ENCODE measurements around the gene SNAP91.
"Not testable (repeated sequence)": the region's sequence is repeated elsewhere in the genome, so short reads cannot be mapped to it uniquely, and the experiment has no call there.

SNAP91 gene

DNA sequence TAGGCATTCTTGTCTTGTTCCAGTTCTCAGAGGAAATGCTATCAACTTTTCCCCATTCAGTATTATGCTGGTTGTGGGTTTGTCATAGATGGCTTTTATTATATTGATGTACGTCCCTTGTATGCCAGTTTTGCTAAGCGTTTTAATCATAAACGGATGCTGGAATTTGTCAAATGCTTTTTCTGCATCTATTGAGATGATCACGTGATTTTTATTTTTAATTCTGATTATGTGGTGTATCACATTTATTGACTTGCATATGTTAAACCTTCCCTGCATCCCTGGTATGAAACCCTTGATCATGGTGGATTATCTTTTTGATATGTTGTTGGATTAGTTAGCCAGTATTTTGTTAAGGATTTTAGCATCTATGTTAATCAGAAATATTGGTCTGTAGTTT is 79.0 kb downstream of the SNAP91 start:
- DNase-seq, result not testable (repeated sequence)

DNA sequence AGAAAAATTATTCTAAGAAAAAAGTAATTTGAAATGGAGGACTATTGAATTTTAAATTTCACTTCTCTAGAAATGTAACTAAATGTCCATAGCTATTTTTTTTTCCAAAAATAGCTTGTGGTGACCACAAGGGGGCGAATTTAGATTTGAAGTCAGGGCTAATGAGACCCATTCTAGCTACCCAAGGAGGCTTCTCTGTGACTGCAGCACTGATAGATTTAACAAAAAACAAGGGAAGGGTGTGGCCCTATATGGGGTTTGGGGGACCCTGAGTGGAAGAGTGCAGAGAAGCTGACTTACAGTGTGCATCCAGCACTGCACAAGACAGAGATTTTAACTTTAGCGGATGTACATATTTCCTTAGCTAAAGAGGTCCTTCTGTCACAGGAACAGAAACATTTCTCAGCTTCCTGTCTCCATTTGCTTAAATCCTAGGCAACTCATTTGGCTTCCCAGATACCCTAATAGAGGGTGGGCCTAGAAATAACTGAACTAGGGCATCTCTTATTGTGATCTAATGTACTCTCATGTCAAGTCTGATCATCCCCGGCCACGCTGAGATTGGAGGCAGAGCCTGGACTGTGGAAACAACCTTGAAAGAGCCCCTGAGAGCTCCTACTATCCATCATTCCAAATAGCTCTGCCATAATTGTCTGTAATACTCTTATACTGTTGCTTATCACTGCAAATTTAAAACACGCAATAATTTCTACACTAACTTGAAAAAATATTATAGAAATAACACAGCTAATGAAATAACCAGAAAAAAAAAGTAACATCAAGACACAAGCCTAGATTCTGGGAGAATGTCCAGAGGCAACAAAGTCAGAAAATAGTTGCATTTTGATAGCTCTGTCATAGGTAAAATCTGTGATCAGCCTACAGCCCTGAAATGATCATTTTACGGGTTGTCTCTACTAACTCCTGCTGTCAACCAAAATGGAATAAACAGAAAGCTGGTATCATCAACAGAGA is 93.6 kb downstream of the SNAP91 start:
- no peak for DNase-seq

DNA sequence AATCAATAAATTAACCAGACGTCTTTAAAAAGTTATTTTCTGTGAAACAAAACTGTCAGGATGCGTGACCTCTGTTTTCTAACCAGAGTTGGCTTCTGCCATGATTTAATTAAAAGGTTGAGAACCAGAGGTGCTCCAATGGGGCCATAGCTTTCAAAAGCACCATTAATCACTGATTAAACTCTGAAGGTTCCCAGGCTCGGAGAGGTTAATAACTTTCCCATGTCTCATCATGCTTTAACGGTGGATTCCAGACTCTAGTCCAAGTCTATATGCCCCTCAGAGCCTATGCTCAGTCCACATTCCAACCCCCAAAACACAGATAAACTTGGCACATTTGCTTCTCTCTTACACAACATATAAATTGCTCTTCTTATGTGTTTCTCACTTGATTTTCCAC is 95.5 kb downstream of the SNAP91 start:
- DNase-seq, result no peak

DNA sequence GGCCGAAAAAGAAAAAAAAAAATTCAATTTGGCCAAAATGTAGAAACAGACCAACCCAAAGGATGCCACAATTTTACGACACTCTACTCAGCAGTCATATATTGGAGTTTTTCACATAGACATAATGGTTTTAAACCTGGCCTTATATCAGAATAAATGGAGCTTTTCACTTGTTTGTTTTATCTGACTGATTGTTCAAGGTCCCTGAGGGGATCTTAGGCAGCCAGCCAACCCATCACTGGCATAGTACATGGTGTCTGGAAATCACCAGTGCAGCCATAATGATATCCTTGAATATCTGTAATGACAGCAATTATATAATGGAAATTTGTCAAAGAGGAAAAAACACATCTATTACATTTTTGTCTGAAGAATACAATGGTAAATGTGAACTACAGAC is 99.7 kb downstream of the SNAP91 start:
- DNase-seq, result no peak

DNA sequence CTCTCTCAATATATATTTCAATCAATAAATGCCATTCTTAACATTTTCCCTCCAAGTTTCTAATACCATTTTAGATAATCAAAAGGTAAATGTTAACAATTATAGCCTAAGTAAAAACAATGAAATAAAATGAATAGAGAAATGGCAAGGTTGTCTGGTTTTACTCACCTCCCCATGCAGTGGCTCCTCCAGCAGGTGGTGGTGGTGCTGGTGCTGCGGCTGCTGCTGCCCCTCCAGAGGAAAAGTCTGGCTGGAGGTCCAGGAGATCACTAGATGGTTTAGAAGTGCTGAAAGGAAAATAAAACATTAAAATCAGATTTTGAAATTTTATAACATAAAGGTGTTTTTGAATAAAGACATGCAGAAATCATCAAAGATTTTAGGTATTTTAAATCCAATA is 103.4 kb downstream of the SNAP91 start:
- DNase-seq, result no peak

DNA sequence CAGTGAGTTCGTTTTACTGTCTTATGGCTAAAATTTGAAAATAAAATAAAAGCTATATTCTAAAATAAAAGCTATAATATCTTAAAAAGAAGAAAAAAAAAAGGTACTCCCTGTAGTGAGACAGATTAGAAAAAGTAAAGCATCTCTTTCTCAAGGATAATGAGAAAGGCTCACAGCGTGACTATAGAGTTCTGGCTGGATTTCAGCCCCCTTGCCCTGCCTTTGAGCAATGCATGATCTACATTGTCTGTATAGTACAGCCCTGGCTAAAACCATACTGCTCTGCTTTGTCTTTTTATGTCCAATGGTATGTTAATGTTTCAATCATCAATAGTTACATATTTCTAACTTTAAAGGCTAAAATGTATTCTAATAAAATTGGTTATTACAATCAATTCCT is 105.3 kb downstream of the SNAP91 start:
- no peak for DNase-seq

DNA sequence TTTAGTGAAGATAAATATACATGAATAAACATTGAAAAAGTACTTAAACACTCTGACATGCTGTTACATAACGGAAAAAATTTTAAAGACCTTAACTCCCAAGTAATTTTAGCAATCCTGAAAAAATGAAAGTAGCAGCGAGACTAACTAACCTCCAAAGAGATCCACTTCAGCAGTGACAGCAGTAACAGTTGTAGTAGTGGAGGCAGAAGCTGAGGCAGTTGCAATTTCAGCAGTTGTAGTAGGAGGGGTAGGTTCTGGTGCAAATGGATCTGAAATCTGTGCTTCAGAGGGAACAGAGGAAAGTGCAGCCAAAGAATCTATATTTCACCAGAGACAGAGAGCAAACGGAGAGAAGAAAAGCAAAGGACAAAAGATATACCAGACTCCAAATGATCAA is 107.8 kb downstream of the SNAP91 start:
- DNase-seq, result no peak

DNA sequence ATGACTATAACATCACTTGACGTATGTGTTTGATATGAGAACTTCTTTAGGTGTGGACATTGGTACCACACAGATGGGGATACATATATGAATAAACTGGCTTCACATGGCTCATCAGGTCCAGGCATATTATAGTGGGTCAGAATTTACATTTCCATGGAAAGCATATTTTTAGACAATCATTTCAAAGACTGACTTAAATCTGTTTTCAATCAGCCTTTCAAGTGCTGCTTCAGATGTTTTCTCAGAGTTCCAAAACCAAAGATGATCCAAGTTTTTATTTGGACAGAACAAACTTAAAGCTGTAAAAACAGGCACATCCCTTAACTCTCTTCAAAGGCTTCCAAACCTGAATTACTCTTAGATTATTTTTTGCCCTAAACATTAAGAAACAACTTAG is 108.4 kb downstream of the SNAP91 start:
- DNase-seq, result no peak

DNA sequence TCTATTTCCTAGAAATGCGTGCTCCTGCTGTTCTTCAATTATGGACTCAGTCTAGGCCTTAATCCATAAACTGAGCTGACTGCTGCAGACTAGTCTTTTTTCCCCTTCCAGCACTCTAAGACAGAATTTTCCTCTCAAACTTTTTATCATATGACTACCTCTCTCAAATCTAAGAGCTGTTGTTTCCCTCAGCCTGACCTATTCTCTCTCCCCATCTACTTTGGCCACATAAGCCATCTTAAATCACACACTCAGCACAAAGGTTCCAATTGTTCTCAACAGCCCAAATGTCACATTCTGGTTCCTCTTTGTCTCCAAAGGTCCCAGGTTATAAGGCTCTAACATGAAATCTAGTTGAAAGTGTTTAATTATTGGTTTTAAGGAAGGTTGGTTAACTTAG is 111.4 kb downstream of the SNAP91 start:
- DNase-seq, result no peak

DNA sequence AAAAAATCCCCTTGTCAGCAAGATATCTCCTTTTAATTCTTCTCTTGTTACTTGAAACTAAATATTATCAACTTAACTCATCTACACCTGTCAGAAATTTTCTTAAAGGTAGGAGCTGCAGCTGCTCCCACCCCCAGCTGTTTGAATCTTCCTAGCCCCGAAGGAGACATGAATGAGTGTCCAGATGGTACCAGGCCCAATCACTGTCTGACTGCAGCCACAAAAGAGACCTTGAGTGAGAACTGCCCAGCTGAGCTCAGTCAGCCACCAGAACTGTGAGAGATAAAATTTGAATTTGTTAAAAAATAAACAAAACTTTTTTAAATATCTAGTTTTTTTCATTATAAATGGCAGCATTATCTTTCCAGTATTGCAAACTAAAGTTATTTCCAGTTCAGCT is 111.8 kb downstream of the SNAP91 start:
- no peak for DNase-seq

DNA sequence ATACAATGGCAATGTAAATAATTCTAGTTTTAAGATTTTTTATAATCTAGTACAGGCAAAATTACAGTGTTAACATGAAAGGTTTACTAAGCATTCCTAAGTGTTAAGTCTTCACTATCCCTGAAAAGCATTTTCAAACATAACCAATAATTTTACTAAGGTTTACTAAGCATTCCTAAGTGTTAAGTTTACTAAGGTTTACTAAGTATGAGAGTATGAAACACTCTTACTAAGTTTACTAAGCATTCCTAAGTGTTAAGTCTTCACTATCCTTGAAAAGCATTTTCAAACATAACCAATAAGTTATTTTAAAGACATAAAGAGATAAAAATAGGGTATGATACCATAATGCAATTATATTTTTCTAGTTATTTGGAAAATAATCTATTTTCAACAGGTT is 114.0 kb downstream of the SNAP91 start:
- DNase-seq, result no peak

DNA sequence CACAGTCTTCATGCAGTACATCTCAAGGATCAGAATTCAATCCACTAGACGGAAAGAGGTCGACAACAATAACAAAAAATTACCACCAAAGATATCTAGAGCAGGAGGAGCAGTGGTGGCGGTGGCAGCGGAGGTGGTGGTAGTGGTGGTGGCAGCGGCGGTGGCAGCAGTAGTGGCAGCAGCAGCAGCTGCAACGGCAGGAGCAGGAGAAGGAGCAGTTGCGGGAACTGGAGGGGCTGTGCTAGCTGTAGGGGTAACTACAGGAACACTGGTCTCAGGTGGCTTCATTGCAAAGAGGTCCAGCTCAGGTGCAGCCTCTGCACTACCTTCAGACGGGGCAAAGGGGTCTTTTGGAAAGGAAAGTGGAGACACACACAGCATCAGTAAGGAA is 115.5 kb downstream of the SNAP91 start:
- DNase-seq, result no peak

DNA sequence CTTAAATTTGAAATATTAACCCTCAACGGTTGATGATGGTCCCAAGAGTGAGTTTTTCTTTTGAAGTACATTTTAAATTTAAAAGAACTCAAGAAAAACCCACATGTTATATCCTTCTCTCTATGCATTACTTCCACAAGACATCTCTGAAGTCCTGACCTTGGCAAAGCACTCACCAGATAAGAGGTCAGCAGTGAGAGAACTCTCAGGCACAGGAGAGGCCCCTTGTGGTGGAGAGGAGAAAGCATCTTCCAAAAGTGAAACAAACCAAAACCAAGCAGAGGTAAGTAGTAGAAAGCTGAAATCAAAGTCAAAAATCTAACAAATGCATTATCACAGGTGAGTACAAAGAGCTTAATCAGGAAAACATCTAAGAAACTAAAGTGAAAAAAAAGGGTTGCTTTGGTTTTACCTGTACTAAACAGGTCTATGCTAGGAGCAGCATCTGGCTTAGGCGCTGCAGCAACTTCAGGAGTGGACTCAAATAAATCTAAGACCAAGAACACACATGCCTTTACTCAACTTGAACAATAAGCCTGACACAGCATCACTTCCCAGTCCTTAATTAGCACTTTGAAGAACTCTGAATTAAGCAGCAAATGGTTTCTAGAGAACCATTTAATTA is 116.0 kb downstream of the SNAP91 start:
- no peak for DNase-seq

DNA sequence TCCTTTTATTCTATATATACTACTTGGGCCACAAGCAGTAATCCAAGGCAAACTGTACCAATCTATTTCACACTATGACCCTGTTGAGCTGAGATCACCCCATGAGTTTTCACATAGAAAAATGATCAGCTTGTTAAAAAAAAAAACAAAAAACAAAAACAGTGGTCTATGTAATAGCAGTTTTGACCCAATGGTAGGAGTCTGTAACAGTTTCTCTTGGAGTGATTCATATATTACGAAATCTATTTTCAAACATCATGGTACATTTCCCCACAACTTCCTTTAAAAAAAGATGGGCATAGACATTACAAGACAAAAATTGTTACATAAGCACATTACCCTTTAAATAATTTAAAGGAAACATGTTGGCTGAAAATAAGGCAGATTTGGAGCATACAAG is 118.5 kb downstream of the SNAP91 start:
- DNase-seq, result no peak

DNA sequence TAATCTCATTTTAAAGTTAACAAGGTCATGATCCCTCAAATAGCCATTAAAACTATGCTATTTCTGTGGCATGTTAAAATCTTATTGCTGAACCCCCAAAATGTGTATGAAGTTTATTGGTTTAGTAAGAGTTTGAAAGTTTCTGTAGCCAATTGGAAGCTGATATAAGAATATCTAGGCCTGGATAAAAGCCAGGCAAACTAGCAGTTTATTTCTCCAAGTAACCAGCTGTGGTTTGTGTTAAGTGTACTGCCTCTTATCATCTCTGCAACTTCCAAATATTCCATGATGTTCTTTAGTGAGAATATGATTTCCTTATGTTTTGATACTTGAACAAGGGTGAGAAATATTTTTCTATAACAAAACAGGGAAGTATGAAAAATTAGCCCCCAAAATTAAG is 119.8 kb downstream of the SNAP91 start:
- DNase-seq, result no peak

DNA sequence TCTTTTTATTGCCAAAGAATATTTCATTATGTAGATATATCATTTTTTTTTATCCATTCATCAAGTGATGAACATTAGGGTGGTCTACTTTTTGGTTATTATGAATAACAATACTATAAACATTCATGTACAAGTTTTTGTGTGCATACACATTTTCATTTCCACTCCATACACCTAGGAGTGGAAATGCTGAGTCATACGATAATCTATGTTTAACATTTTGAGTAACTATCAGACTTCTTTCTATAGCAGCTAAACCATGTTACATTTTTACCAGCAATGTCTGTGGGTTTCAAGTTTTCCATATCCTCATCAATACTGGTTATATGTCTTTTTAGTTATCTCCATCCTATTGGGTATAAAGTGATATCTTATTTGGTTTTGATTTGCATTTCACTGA is 130.8 kb downstream of the SNAP91 start:
- no peak for DNase-seq

DNA sequence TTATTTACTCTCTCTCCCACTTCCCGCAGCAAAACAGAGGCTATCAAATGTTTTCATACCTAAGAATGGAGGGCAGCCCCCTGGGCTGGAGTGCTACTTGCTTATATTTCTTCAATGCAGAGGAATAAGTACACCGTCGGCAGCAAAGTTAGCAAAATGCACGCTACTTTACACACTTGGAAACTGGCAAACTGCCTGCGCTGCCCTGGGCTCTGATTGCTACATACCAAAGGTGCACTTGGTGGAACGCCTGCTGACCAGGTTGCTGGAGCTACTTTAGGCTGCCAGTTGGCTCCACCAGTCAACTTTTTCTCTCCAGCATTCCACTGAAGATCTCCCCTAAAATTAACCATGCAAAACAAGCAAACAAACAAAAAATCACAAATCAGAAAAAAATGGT is 134.1 kb downstream of the SNAP91 start:
- DNase-seq, result no peak

DNA sequence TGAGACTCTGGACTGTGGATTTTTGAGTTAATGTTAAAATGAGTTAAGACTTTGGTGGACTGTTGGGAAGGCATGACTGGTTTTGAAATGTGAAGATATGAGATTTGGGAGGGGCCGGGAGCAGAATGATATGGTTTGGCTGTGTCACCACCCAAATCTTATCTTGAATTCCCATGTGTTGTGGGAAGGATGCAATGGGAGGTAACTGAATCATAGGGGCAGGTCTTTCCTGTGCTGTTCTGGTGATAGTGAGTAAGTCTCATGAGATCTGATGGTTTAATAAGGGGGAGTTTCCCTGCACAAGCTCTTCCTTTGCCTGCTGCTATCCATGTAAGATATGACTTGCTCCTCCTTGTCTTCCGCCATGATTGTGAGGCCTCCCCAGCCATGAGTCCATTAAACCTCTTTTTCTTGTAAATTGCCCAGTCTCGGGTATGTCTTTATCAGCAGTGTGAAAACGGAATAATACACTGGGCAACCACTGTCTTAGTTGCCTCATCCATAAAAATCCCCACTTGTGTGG is 137.2 kb downstream of the SNAP91 start:
- not testable (repeated sequence) for DNase-seq

DNA sequence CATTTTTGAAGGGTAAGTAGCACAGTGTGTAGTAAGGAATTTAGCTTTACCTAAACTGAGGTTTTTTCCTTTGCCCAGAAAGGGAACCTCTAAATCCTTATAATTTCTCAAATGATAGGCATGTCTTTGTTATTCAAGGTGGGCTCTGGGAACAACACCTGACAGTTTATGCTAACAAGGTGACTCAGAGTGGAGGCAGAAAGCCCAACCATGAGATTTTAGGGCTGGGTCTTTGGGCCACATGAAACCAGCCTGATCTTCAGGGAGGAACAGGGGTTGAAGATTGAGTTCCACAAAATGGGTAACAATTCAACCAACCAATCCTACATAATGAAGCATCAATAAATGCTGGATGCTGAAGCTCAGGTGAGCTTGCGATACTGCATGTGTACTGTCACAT is 149.9 kb downstream of the SNAP91 start:
- DNase-seq, result no peak

DNA sequence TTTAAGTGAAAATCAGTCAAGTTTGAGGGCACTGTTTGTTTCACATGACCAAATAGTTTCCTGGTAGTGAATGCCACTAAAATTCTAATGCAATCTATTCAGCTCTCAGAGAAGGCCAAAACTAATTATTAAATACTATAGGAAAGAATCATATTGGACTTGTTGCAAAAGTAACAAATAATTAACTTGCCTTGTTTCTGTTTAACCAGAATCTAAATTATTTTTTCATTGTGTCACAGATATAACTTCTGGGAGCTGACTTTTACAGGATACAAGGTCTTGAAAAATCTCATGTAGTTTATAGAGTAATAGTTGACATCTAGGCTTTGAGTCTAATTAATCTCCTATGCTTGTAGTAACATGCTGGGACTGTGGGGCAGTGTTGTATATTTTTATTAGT is 152.0 kb downstream of the SNAP91 start:
- DNase-seq, result no peak

DNA sequence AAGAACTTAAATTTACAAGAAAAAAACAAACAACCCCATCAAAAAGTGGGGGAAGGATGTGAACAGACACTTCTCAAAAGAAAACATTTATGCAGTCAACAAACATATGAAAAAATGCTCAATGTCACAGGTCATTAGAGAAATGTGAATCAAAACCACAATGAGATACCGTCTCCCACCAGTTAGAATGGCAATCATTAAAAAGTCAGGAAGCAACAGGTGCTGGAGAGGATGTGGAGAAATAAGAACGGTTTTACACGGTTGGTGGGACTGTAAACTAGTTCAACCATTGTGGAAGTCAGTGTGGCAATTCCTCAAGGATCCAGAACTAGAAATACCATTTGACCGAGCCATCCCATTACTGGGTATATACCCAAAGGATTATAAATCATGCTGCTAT is 157.2 kb downstream of the SNAP91 start:
- not testable (repeated sequence) for DNase-seq

DNA sequence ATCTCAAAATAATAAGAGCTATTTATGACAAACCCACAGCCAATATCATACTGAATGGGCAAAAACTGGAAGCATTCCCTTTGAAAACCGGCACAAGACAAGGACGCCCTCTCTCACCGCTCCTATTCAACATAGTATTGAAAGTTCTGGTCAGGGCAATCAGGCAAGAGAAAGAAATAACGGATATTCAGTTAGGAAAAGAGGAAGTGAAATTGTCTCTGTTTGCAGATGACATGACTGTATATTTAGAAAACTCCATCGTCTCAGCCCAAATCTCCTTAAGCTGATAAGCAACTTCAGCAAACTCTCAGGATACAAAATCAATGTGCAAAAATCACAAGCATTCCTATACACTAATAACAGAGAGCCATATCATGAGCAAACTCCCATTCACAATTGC is 158.4 kb downstream of the SNAP91 start:
- not testable (repeated sequence) for DNase-seq

DNA sequence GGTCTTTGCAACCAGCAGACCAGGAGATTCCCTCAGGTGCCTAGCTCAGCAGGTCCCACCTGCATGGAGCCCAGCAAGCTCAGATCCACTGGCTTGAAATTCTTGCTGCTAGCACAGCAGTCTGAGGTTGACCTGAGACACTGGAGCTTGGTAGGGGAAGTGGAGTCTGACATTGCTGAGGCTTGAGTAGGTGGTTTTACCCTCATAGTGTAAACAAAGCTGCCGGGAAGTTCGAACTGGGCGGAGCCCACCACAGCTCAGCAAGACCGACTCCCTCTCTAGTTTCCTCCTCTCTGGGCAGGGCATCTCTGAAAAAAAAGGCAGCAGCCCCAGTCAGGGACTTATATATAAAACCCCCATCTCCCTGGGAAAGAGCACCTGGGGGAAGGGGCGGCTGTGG is 162.3 kb downstream of the SNAP91 start:
- DNase-seq, result no peak

DNA sequence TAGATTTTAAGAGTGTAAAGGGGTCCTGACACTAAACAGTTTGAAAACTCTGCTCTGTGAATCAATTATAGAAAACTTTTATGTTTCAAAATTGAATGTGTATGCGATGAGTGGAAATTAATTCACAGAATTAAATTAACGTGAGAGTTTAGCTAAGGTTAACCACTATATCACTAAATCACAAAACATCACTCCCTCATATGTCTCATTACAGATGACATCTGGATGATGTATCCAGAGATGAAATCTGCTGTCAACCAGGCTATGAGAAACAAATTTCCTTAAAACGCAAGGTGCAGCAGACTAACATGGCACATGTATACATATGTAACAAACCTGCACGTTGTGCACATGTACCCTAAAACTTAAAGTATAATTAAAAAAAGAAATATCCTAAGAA is 169.2 kb downstream of the SNAP91 start:
- DNase-seq, result no peak
